Astrocyte (in vitro differentiated cells and primary cell): ENCODE measurements around the gene LCN10.

Experiments
- CTCF ChIP-seq: IDR thresholded peaks from 2 replicates; pipeline ENCODE4 v1.5.1; 2011; ENCODE audit warnings: low read depth, mild to moderate bottlenecking, inconsistent platforms, low read length, moderate library complexity; ENCODE audit not compliant: insufficient read depth
- EZH2 ChIP-seq: IDR thresholded peaks from 2 replicates; pipeline ENCODE4 v1.6.1; 2012; ENCODE audit warnings: mild to moderate bottlenecking, low read length, inconsistent platforms; ENCODE audit not compliant: insufficient read depth

- TF ChIP-seq CTCF (no peak), EZH2 (no peak)
Observed at GRCh38 chr9:136764301-136764891, 21.7 kb upstream of the LCN10 start, which contains the start of gene LCN15.
